ENCODE data around the gene CCDC68. TPM values are rescaled to one million over a fixed set of nuclear protein-coding genes. Genes with fewer than 3 reads are reported as not detected.

The CCDC68 gene
- total RNA-seq, 4 donors from 2014 or later = 72.6 to 99.7 (median 84.7) TPM

GRCh38 chr18:54945576-54946125 lies 13.6 kb downstream of the CCDC68 start:
- H3K27ac ChIP-seq = peak overlapping the region in 3 of 4 donors; percentile 62 to 78 (median 64)

GRCh38 chr18:54942569-54942968 lies 16.7 kb downstream of the CCDC68 start:
- H3K9me3 ChIP-seq = no peaks in the 10 kb centered on the region
- H3K27ac ChIP-seq = no peak overlapping the region
- H3K4me3 ChIP-seq = no peak overlapping the region
- peaks cover 0 to 19% (median 2%) of the 10 kb centered on the region in 4 donors for H3K4me1 ChIP-seq
- H3K36me3 ChIP-seq = peaks cover 0 to 34% (median 0%) of the 10 kb centered on the region in 3 donors
- TF ChIP-seq POLR2A (IDR thresholded peaks at IDR 0.05) = no peak
- no peak for DNase-seq
- no peaks in the 10 kb centered on the region for H3K27me3 ChIP-seq

More at GRCh38 chr18:54945576-54946125, 13.6 kb downstream of the CCDC68 start:
- H3K4me1 ChIP-seq = peaks cover 0 to 44% (median 2%) of the 10 kb centered on the region in 4 donors
- no peaks in the 10 kb centered on the region for H3K9me3 ChIP-seq
- H3K27me3 ChIP-seq = no peaks in the 10 kb centered on the region
- no peak for DNase-seq
- H3K4me3 ChIP-seq = peak overlapping the region in 2 of 4 donors; percentile 32 to 33
- peaks cover 0 to 17% (median 0%) of the 10 kb centered on the region in 3 donors for H3K36me3 ChIP-seq
- TF ChIP-seq CTCF (IDR thresholded peaks at IDR 0.05) (no peak), POLR2A (IDR thresholded peaks at IDR 0.05) (no peak)

GRCh38 chr18:54942144-54942543 lies 17.1 kb downstream of the CCDC68 start:
- no peak overlapping the region for H3K27ac ChIP-seq
- no peak overlapping the region for H3K4me3 ChIP-seq
- peaks cover 0 to 16% (median 2%) of the 10 kb centered on the region in 4 donors for H3K4me1 ChIP-seq
- TF ChIP-seq CTCF (IDR thresholded peaks at IDR 0.05) = no peak
- no peak for TF ChIP-seq POLR2A (IDR thresholded peaks at IDR 0.05)
- H3K36me3 ChIP-seq = peaks cover 0 to 37% (median 0%) of the 10 kb centered on the region in 3 donors
- no peak for DNase-seq
- no peaks in the 10 kb centered on the region for H3K9me3 ChIP-seq
- H3K27me3 ChIP-seq = no peaks in the 10 kb centered on the region

- Histone ChIP-seq H3K9me3 (no peaks in the 10 kb centered on the region), H3K27ac (no peak overlapping the region), H3K4me3 (no peak overlapping the region), H3K27me3 (no peaks in the 10 kb centered on the region), H3K4me1 (no peaks in the 10 kb centered on the region), H3K36me3 (peaks cover 0 to 57% (median 0%) of the 10 kb centered on the region in 3 donors)
- TF ChIP-seq POLR2A (IDR thresholded peaks at IDR 0.05) (no peak), CTCF (IDR thresholded peaks at IDR 0.05) (no peak)
- no peak for DNase-seq
Measured at GRCh38 chr18:54939361-54939917, 19.8 kb downstream of the CCDC68 start.

GRCh38 chr18:54938506-54938905 lies 20.8 kb downstream of the CCDC68 start:
- no peak for TF ChIP-seq CTCF (IDR thresholded peaks at IDR 0.05)
- no peak for TF ChIP-seq POLR2A (IDR thresholded peaks at IDR 0.05)
- Histone ChIP-seq H3K27ac (no peak overlapping the region), H3K4me3 (no peak overlapping the region), H3K4me1 (no peaks in the 10 kb centered on the region), H3K27me3 (no peaks in the 10 kb centered on the region), H3K9me3 (no peaks in the 10 kb centered on the region), H3K36me3 (peaks cover 0 to 63% (median 0%) of the 10 kb centered on the region in 3 donors)
- DNase-seq = no peak

GRCh38 chr18:54932472-54932871 lies 26.8 kb downstream of the CCDC68 start:
- DNase-seq = no peak
- Histone ChIP-seq H3K9me3 (no peaks in the 10 kb centered on the region), H3K27ac (no peak overlapping the region), H3K36me3 (peaks cover 0 to 54% (median 0%) of the 10 kb centered on the region in 3 donors), H3K4me3 (no peak overlapping the region), H3K27me3 (no peaks in the 10 kb centered on the region), H3K4me1 (no peaks in the 10 kb centered on the region)
- no peak for TF ChIP-seq POLR2A (IDR thresholded peaks at IDR 0.05)
- TF ChIP-seq CTCF (IDR thresholded peaks at IDR 0.05) = no peak

All from Peyer's patch (tissue), 4 donors.